G401.6 (cell line): ENCODE results near the gene ZNF564.
A peak's percentile ranks its signal among the peaks of the same experiment; 100 is the strongest.
"Not testable (repeated sequence)": the region's sequence is repeated elsewhere in the genome, so short reads cannot be mapped to it uniquely, and the experiment has no call there.

Experiments used
- FAIRE-seq: peaks from 2 replicates; lab custom pipeline; 2012; peaks lifted over from hg19 to GRCh38; lab: Jason Lieb, UNC

The ZNF564 gene

GRCh38 chr19:12551060-12551832 is at the start of gene ZNF564:
ZNF564 (minus strand) TSS chr19:12551482; CDS start chr19:12551332, 150 bp downstream.
- peak; percentile 97 for FAIRE-seq

- FAIRE-seq: no peak
Measured at GRCh38 chr19:12597594-12597993, 46.3 kb upstream of the ZNF564 start.

GRCh38 chr19:12596927-12597548 is 45.8 kb upstream of the ZNF564 start:
- FAIRE-seq: no peak

- FAIRE-seq: no peak
Measured at GRCh38 chr19:12596485-12596884, 45.2 kb upstream of the ZNF564 start.

GRCh38 chr19:12581100-12581499 is 29.8 kb upstream of the ZNF564 start:
- no peak for FAIRE-seq

- FAIRE-seq: no peak
Measured at GRCh38 chr19:12580180-12580694, 29.0 kb upstream of the ZNF564 start.

- FAIRE-seq: no peak
Measured at GRCh38 chr19:12578641-12579040, 27.4 kb upstream of the ZNF564 start.

GRCh38 chr19:12574036-12574435 is 22.8 kb upstream of the ZNF564 start:
- no peak for FAIRE-seq

- no peak for FAIRE-seq
Measured at GRCh38 chr19:12567951-12568350, 16.7 kb upstream of the ZNF564 start.

GRCh38 chr19:12566380-12566779 is 15.1 kb upstream of the ZNF564 start:
- FAIRE-seq: not testable (repeated sequence)

- peak; percentile 87 for FAIRE-seq
Measured at GRCh38 chr19:12564016-12564664, 12.9 kb upstream of the ZNF564 start.

GRCh38 chr19:12555456-12555930 is 4.2 kb upstream of the ZNF564 start:
- no peak for FAIRE-seq

- FAIRE-seq: no peak
Measured at GRCh38 chr19:12546903-12547302, 4.4 kb downstream of the ZNF564 start.

- no peak for FAIRE-seq
Measured at GRCh38 chr19:12546068-12546467, 5.2 kb downstream of the ZNF564 start.

- FAIRE-seq: no peak
Measured at GRCh38 chr19:12545267-12545666, 6.0 kb downstream of the ZNF564 start.

- FAIRE-seq: no peak
Measured at GRCh38 chr19:12544401-12544876, 6.8 kb downstream of the ZNF564 start.

- no peak for FAIRE-seq
Measured at GRCh38 chr19:12543855-12544254, 7.4 kb downstream of the ZNF564 start.

GRCh38 chr19:12527034-12527836 is 24.0 kb downstream of the ZNF564 start:
- no peak for FAIRE-seq

GRCh38 chr19:12526542-12526941 is 24.7 kb downstream of the ZNF564 start:
- FAIRE-seq: no peak

- FAIRE-seq: no peak
Measured at GRCh38 chr19:12521996-12522395, 29.3 kb downstream of the ZNF564 start.

GRCh38 chr19:12513531-12514061 is 37.7 kb downstream of the ZNF564 start:
- FAIRE-seq: no peak

GRCh38 chr19:12497032-12497431 is 54.2 kb downstream of the ZNF564 start:
- FAIRE-seq: no peak
